B cell (primary cell): ENCODE data around the gene REEP2. TPM values are rescaled to one million over a fixed set of nuclear protein-coding genes. Genes with fewer than 3 reads are reported as not detected.

Experiments
- ATAC-seq: fragments of 200-7000 bp; cut with Tn5 transposase; one replicate; pipeline ENCODE4 v1.10.0; 2021; ENCODE audit warnings: low read depth, mild to moderate bottlenecking, moderate number of reproducible peaks, moderate library complexity
- CTCF ChIA-PET: fragments of 350-600 bp; sonication (Branson Sonifier 250); formaldehyde crosslinking; loops from one replicate; lab custom pipeline; 2021; ENCODE audit warnings: antibody characterized with exemption, inconsistent platforms; lab: Charles Lee
- POLR2A ChIA-PET: fragments of 350-600 bp; sonication (Branson Sonifier 250); formaldehyde crosslinking; loops from one replicate; lab custom pipeline; 2021; ENCODE audit warnings: antibody characterized with exemption; lab: Charles Lee
- DNase-seq: peaks from one replicate; pipeline ENCODE4 v3.0.0; 2013
- H2AFZ ChIP-seq: 2 replicates; pipeline ENCODE4 v1.6.1; 2012; ENCODE audit warnings: mild to moderate bottlenecking, low read depth, low read length; ENCODE audit not compliant: insufficient read depth, poor library complexity, severe bottlenecking
- H3K27ac ChIP-seq, 2 donors: 1 replicate in 1 of 2; 2 replicates in 1 of 2; pipeline ENCODE4 v1.5.1; 2012 to 2013; ENCODE audit warnings: low read length in 2 of 2, mild to moderate bottlenecking in 2 of 2, moderate library complexity in 1 of 2
- H3K27me3 ChIP-seq, 4 experiments: fragments of 200-600 bp in 1 of 4; sonication (generic) in 1 of 4; replicated peaks in 1 of 4; 1 replicate in 2 of 4; 2 replicates in 2 of 4; pipeline versions ENCODE4 v1.6.1 to v1.7.0; 2013 to 2016; ENCODE audit warnings: low read length in 3 of 4, mild to moderate bottlenecking in 2 of 4, mixed read lengths in 1 of 4, moderate library complexity in 1 of 4; ENCODE audit not compliant: insufficient read depth in 4 of 4, control insufficient read depth in 3 of 4; ENCODE audit errors: control extremely low read depth in 1 of 4
- H3K36me3 ChIP-seq, 2 experiments: replicated peaks in 1 of 2; 1 replicate in 1 of 2; 2 replicates in 1 of 2; pipeline versions ENCODE4 v1.6.1 to v1.7.1; 2013; ENCODE audit warnings: low read length in 1 of 2; ENCODE audit not compliant: insufficient read depth in 2 of 2, control insufficient read depth in 1 of 2; ENCODE audit errors: control extremely low read depth in 1 of 2, extremely low read depth in 1 of 2
- H3K4me1 ChIP-seq, 2 donors: fragments of 200-600 bp in 1 of 2; sonication (generic) in 1 of 2; 1 replicate in 1 of 2; 2 replicates in 1 of 2; pipeline versions ENCODE4 v1.5.1 to v1.6.1; 2013 to 2017; ENCODE audit warnings: low read length in 2 of 2; ENCODE audit not compliant: control insufficient read depth in 2 of 2, insufficient read depth in 2 of 2
- H3K4me2 ChIP-seq: replicated peaks from 2 replicates; pipeline ENCODE3; 2012; ENCODE audit warnings: mild to moderate bottlenecking, low read depth, low read length; ENCODE audit not compliant: poor library complexity, severe bottlenecking
- H3K4me3 ChIP-seq, 5 experiments: fragments of 200-600 bp in 1 of 5; sonication (generic) in 1 of 5; 1 replicate in 3 of 5; 2 replicates in 2 of 5; pipeline versions ENCODE4 v1.5.1 to v1.7.0; 2011 to 2016; ENCODE audit warnings: low read length in 4 of 5, mild to moderate bottlenecking in 4 of 5, low read depth in 2 of 5, control low read depth in 1 of 5, moderate library complexity in 1 of 5; ENCODE audit not compliant: insufficient read depth in 1 of 5; ENCODE audit errors: control extremely low read depth in 1 of 5, extremely low read depth in 1 of 5
- H3K79me2 ChIP-seq: fragments of 200-600 bp; sonication (generic); one replicate; pipeline ENCODE4 v1.6.0; 2016; ENCODE audit warnings: low read length; ENCODE audit not compliant: control insufficient read depth, insufficient read depth
- H3K9ac ChIP-seq: fragments of 200-600 bp; sonication (generic); 2 replicates; pipeline ENCODE4 v1.6.1; 2017; ENCODE audit warnings: mild to moderate bottlenecking, low read length, moderate library complexity
- H3K9me3 ChIP-seq, 3 donors: one replicate each; pipeline versions ENCODE4 v1.6.1 to v1.7.1; 2013; ENCODE audit warnings: low read length in 2 of 3; ENCODE audit not compliant: control insufficient read depth in 2 of 3, insufficient read depth in 1 of 3; ENCODE audit errors: control extremely low read depth in 1 of 3
- H4K20me1 ChIP-seq: 2 replicates; pipeline ENCODE4 v1.6.0; 2012; ENCODE audit warnings: mild to moderate bottlenecking, low read length; ENCODE audit not compliant: insufficient read depth, control insufficient read depth, poor library complexity, severe bottlenecking
- H3K27ac Mint-ChIP-seq: one replicate; pipeline ENCODE4 v1.8.0; 2021; ENCODE audit warnings: mixed read lengths
- H3K27me3 Mint-ChIP-seq: one replicate; pipeline ENCODE4 v1.8.0; 2021; ENCODE audit warnings: mixed read lengths
- H3K4me1 Mint-ChIP-seq: one replicate; pipeline ENCODE4 v1.8.0; 2021; ENCODE audit warnings: mixed read lengths
- H3K4me3 Mint-ChIP-seq: one replicate; pipeline ENCODE4 v1.8.0; 2021; ENCODE audit warnings: mixed read lengths
- H3K9me3 Mint-ChIP-seq: one replicate; pipeline ENCODE4 v1.8.0; 2022; ENCODE audit warnings: mixed read lengths; ENCODE audit not compliant: insufficient read depth
- EZH2 ChIP-seq: IDR thresholded peaks from 2 replicates; pipeline ENCODE4 v1.6.1; 2012; ENCODE audit warnings: borderline replicate concordance, low read depth, mild to moderate bottlenecking, moderate library complexity, low read length; ENCODE audit not compliant: insufficient read depth, poor library complexity, severe bottlenecking
- WGBS: methylation state at CpG from one replicate; pipeline ENCODE4 v1.1.5; 2013; ENCODE audit warnings: missing lambda C conversion rate; ENCODE audit not compliant: insufficient coverage; 5-methylcytosine and 5-hydroxymethylcytosine counted together
- intact Hi-C: fragments of 100-400 bp; cut with micrococcal nuclease; formaldehyde crosslinking; loops from one replicate; pipeline ENCODE4 v1.10.0; 2022
- polyA plus RNA-seq: library from polyadenylated mRNA; depleted of rRNA; stranded (reverse); fragments of >200 nt; gene quantifications from 2 replicates; pipeline ENCODE4 v1.2.3, GENCODE V29; 2012
- total RNA-seq, 2 donors: library from RNA; stranded (reverse); fragments of 120-200 nt in 1 of 2; gene quantifications; 1 replicate in 1 of 2; 2 replicates in 1 of 2; pipeline versions ENCODE4 v1.2.3 to v1.2.4, GENCODE V29; 2013 to 2022
- TF ChIP-seq, protein P1 (sequence below): fragments of 200-600 bp; IDR thresholded peaks from one replicate; pipeline ENCODE4 v1.8.0; 2022; ENCODE audit warnings: antibody characterized with exemption, mild to moderate bottlenecking

The REEP2 gene
- total and polyA plus RNA-seq, 2 donors (not counting 1 experiment from before 2014, with no cell fraction given) = 0.20 TPM; not detected in 1

DNA sequence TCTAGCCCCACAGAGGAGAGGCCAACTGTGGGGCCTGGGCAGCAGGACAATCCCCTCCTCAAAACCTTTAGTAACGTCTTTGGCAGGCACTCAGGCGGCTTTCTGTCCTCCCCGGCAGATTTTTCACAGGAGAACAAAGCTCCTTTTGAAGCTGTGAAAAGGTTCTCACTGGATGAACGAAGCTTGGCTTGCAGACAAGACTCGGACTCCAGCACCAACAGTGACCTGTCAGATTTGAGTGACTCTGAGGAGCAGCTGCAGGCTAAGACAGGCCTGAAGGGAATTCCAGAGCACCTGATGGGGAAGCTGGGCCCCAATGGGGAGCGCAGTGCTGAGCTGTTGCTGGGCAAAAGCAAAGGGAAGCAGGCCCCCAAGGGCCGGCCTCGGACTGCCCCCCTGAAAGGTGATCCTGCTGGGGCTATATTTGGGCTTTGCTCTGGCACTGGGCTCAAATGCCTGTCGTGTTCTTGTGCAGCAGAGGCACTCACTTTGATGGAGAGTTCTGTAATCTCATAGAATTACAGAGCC is 46.9 kb upstream of the REEP2 start:
- Mint-ChIP-seq H3K9me3 (no peaks in the 10 kb centered on the region), H3K27ac (no peak overlapping the region), H3K4me3 (no peak overlapping the region), H3K4me1 (no peaks in the 10 kb centered on the region), H3K27me3 (no peaks in the 10 kb centered on the region)
- Histone ChIP-seq H4K20me1 (no peaks in the 10 kb centered on the region), H3K9ac (no peak overlapping the region), H3K4me2 (no peak overlapping the region), H3K27me3 (no peaks in the 10 kb centered on the region), H3K9me3 (no peaks in the 10 kb centered on the region), H3K4me3 (no peak overlapping the region), H3K79me2 (no peaks in the 10 kb centered on the region), H2AFZ (no peak overlapping the region), H3K27ac (no peak overlapping the region), H3K4me1 (no peaks in the 10 kb centered on the region), H3K36me3 (peaks cover 6 to 71% of the 10 kb centered on the region in 2 experiments)
- ChIA-PET CTCF (interaction anchor here (1.7 kb wide), 1 partner anchor 38 kb away, joined by 4 read pairs; no protein-coding TSS in a partner anchor), POLR2A (no interaction called here)
- WGBS = 100% methylated on average over 9 of the region's 9 CpGs
- no peak for ATAC-seq
- no peak for TF ChIP-seq EZH2
- TF ChIP-seq, protein P1, sequence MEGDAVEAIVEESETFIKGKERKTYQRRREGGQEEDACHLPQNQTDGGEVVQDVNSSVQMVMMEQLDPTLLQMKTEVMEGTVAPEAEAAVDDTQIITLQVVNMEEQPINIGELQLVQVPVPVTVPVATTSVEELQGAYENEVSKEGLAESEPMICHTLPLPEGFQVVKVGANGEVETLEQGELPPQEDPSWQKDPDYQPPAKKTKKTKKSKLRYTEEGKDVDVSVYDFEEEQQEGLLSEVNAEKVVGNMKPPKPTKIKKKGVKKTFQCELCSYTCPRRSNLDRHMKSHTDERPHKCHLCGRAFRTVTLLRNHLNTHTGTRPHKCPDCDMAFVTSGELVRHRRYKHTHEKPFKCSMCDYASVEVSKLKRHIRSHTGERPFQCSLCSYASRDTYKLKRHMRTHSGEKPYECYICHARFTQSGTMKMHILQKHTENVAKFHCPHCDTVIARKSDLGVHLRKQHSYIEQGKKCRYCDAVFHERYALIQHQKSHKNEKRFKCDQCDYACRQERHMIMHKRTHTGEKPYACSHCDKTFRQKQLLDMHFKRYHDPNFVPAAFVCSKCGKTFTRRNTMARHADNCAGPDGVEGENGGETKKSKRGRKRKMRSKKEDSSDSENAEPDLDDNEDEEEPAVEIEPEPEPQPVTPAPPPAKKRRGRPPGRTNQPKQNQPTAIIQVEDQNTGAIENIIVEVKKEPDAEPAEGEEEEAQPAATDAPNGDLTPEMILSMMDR = no peak
- intact Hi-C loops = no loop called here
- no peak for DNase-seq

DNA sequence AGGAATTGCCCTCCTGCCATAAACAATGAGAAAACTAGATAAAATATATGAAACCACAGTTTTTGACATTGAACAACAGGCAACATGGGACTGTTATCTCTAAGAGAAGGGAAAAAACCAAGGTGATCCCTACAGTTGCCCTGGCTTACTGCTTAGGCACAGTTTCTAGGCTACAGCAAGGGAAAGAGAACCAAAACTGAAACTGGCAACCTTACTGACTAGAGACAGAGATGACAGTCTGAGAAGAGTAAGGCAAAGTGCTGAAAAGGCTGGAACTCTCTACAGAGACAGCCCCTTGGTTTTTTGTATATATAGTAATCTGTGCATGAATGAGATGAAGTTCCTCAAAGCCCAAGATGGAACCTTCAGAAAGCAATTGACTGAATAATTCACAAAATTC is 36.2 kb upstream of the REEP2 start:
- Histone ChIP-seq H3K27me3 (no peaks in the 10 kb centered on the region), H3K36me3 (peaks cover 22 to 54% of the 10 kb centered on the region in 2 experiments), H3K9me3 (no peaks in the 10 kb centered on the region), H3K4me2 (no peak overlapping the region), H4K20me1 (no peaks in the 10 kb centered on the region), H3K27ac (no peak overlapping the region), H3K9ac (no peak overlapping the region), H3K4me3 (no peak overlapping the region), H3K4me1 (peaks cover 2 to 3% of the 10 kb centered on the region in 2 donors), H2AFZ (no peak overlapping the region), H3K79me2 (no peaks in the 10 kb centered on the region)
- H3K4me3 Mint-ChIP-seq = no peak overlapping the region
- no peaks in the 10 kb centered on the region for H3K27me3 Mint-ChIP-seq
- DNase-seq = no peak
- intact Hi-C loops = no loop called here
- no peak overlapping the region for H3K27ac Mint-ChIP-seq
- peaks cover 6% of the 10 kb centered on the region for H3K4me1 Mint-ChIP-seq
- ChIA-PET POLR2A (no interaction called here), CTCF (no interaction called here)
- no peaks in the 10 kb centered on the region for H3K9me3 Mint-ChIP-seq
- ATAC-seq = no peak
- TF ChIP-seq, protein P1 = no peak
- TF ChIP-seq EZH2 = no peak
